GM12878 (cell line): ENCODE results near the gene TPO.

Source experiments
- CBFB ChIP-seq: IDR thresholded peaks from 2 replicates; pipeline ENCODE4 v1.6.1; 2016; ENCODE audit warnings: antibody characterized with exemption, low read depth
- SMARCA5 ChIP-seq: fragments of 450-650 bp; IDR thresholded peaks from 2 replicates; pipeline ENCODE4 v1.6.1; 2017; ENCODE audit warnings: mild to moderate bottlenecking

DNA sequence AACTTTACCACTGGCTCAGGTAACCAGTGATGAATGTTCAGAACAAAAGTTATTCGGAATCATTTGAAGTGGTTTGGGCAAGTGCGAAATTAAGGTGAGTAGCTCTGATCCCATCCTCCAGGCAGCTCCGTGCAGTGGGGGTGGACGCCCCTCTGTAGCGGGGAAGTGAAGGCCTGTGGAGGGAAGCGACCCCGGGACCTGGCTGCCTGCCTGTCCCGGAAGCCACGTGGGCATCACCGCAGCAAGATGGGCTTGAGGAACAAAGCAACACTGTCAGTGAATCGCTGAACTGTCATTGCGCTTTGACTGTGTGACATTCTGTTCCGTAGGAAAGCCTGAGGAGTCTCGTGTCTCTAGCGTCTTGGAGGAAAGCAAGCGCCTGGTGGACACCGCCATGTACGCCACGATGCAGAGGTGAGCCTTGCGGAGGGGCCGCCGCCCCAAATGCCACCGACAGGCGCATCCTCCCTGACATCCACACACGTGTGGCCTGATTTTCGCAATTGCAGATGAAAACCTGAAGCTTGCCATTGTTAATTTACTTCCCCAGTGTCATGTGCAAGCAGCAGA lies 9.5 kb downstream of the TPO start:
- no peak for TF ChIP-seq SMARCA5
- TF ChIP-seq CBFB: no peak
